K562 (cell line): ENCODE results near the gene CNPY2. TPM values are rescaled to one million over a fixed set of nuclear protein-coding genes. Genes with fewer than 3 reads are reported as not detected.

ENCODE experiments used
- ARID3B ChIP-seq: fragments of 250-450 bp; sonication (Bioruptor Pico); IDR thresholded peaks from 2 replicates; pipeline ENCODE4 v1.4.0; 2020; ENCODE audit warnings: borderline replicate concordance
- ARNT ChIP-seq, 2 experiments: fragments of 450-650 bp; IDR thresholded peaks; 2 replicates each; pipeline ENCODE4 v1.6.1; 2016; ENCODE audit warnings: mild to moderate bottlenecking in 1 of 2
- CXXC5 ChIP-seq: fragments of 250-450 bp; sonication (Bioruptor Pico); IDR thresholded peaks from 2 replicates; pipeline ENCODE4 v1.8.0; 2022; ENCODE audit warnings: inconsistent platforms, mild to moderate bottlenecking, moderate library complexity
- ETV6 ChIP-seq, 3 experiments: fragments of 150-350 bp in 1 of 3; sonication (generic) in 1 of 3; formaldehyde crosslinking in 1 of 3; IDR thresholded peaks; 2 replicates each; pipeline versions ENCODE4 v1.6.1 to v1.8.0; 2014 to 2022; ENCODE audit warnings: borderline replicate concordance in 2 of 3, low read depth in 2 of 3, antibody characterized with exemption in 1 of 3, low read length in 1 of 3, mild to moderate bottlenecking in 1 of 3, missing genetic modification reagents in 1 of 3
- HEY1 ChIP-seq: fragments of 250-450 bp; sonication (Bioruptor Pico); IDR thresholded peaks from 2 replicates; pipeline ENCODE4 v1.5.0; 2020; ENCODE audit warnings: mild to moderate bottlenecking, moderate library complexity, borderline replicate concordance
- HSF4 ChIP-seq: fragments of 250-450 bp; sonication (Bioruptor Pico); IDR thresholded peaks from 2 replicates; pipeline ENCODE4 v2.1.2; 2022; ENCODE audit warnings: mild to moderate bottlenecking, moderate library complexity, borderline replicate concordance
- MTA3 ChIP-seq: fragments of 450-650 bp; formaldehyde crosslinking; IDR thresholded peaks from 2 replicates; pipeline ENCODE4 v1.6.1; 2017; ENCODE audit warnings: mild to moderate bottlenecking, borderline replicate concordance
- NR0B1 ChIP-seq: fragments of 450-650 bp; IDR thresholded peaks from one replicate; pipeline ENCODE4 v1.6.1; 2018; ENCODE audit warnings: mild to moderate bottlenecking, moderate library complexity; ENCODE audit not compliant: partially characterized antibody
- PPARD ChIP-seq: fragments of 250-450 bp; sonication (Bioruptor Pico); IDR thresholded peaks from 2 replicates; pipeline ENCODE4 v1.8.0; 2022; ENCODE audit warnings: inconsistent platforms, mild to moderate bottlenecking, moderate library complexity
- ZBTB1 ChIP-seq: sonication (generic); formaldehyde crosslinking; IDR thresholded peaks from 2 replicates; pipeline ENCODE4 v1.8.1; 2023; ENCODE audit warnings: missing genetic modification reagents, low read depth, mild to moderate bottlenecking, borderline replicate concordance
- ZBTB5 ChIP-seq: fragments of 450-650 bp; IDR thresholded peaks from 2 replicates; pipeline ENCODE4 v1.6.1; 2017; ENCODE audit warnings: antibody characterized with exemption
- ZNF507 ChIP-seq: conservative IDR thresholded peaks from 2 replicates; pipeline ENCODE4 v1.6.1; 2017; ENCODE audit warnings: missing genetic modification characterization, missing compliant biosample characterization
- ZNF778 ChIP-seq: fragments of 450-650 bp; formaldehyde crosslinking; IDR thresholded peaks from 2 replicates; pipeline ENCODE4 v1.4.0; 2020; ENCODE audit warnings: mild to moderate bottlenecking, moderate library complexity
- polyA plus RNA-seq, 8 experiments: library from polyadenylated mRNA; depleted of rRNA in 4 of 8; stranded (reverse) in 5 of 8; unstranded in 3 of 8; fragments of >200 nt; fragmentation: Nextera tagmentation in 2 of 8; fragmentation: Illumina TruSeq in 1 of 8; extraction: Ambion mirVana in 2 of 8; extraction: Trizol in 1 of 8; gene quantifications; 2 replicates each; pipeline versions ENCODE4 v1.2.1 to v1.2.3, GENCODE V29; 2011 to 2014; ENCODE audit warnings: inconsistent platforms in 1 of 8, missing spikeins in 1 of 8
- total RNA-seq, 7 experiments: library from RNA; depleted of rRNA in 6 of 7; stranded (reverse); fragments of >200 nt in 6 of 7; fragmentation: Illumina TruSeq in 2 of 7; extraction: Trizol in 2 of 7; gene quantifications; 2 replicates each; pipeline versions ENCODE4 v1.2.1 to v1.2.3, GENCODE V29; 2011 to 2021; ENCODE audit warnings: low replicate concordance in 1 of 7

The CNPY2 gene
- total and polyA plus RNA-seq, 9 of the 15 experiments (the other 6 are each of a cell fraction or from before 2014, with no cell fraction given): 33.8 to 190 (median 138) TPM

- TF ChIP-seq NR0B1 (no peak), ZNF778 (CRISPR knock-in tag) (no peak), ARNT (IDR thresholded peaks at IDR 0.05) (no peak), MTA3 (peak; percentile 92; the same call in 1 of the 2 replicates), ZBTB1 (CRISPR knock-in tag) (no peak), CXXC5 (CRISPR knock-in tag) (peak; percentile 83), HEY1 (no peak), ETV6 (IDR thresholded peaks at IDR 0.05; ENCODE audit: borderline replicate concordance in 1 of 2, low read depth in 2 of 2, low read length in 1 of 2) (no peak), ETV6 (CRISPR knock-in tag; IDR thresholded peaks at IDR 0.05; ENCODE audit: borderline replicate concordance) (no peak), ARID3B (CRISPR knock-in tag) (no peak), ZNF507 (no peak), PPARD (CRISPR knock-in tag) (no peak), ZBTB5 (no peak), HSF4 (CRISPR knock-in tag) (no peak)
Observed at GRCh38 chr12:56266693-56267442, 48.9 kb downstream of the CNPY2 start, which contains the start of gene COQ10A (continued).
